ENCODE measurements around the gene MEOX1. TPM values are rescaled to one million over a fixed set of nuclear protein-coding genes. Genes with fewer than 3 reads are reported as not detected.

Gene MEOX1
- total and polyA plus RNA-seq, 2 of the 4 experiments (the other 2 are of a cell fraction): 0.48 to 0.72 TPM

- TF ChIP-seq USF2 (IDR thresholded peaks at IDR 0.05; ENCODE audit: low read depth, low read length) (no peak), MAFK (IDR thresholded peaks at IDR 0.05; ENCODE audit: low read depth, low read length) (no peak), FOS (IDR thresholded peaks at IDR 0.05; ENCODE audit: low read depth, low read length) (no peak), NFE2L2 (IDR thresholded peaks at IDR 0.05; ENCODE audit: low read depth, low read length) (no peak), MAZ (IDR thresholded peaks at IDR 0.05; ENCODE audit: borderline replicate concordance, low read depth, low read length) (no peak), BHLHE40 (IDR thresholded peaks at IDR 0.05; ENCODE audit: low read depth, low read length) (no peak), POLR2A (IDR thresholded peaks at IDR 0.05; ENCODE audit: low read depth, low read length) (peak; percentile 58; the same call in 1 of the 2 replicates)
- TF ChIP-seq, protein P1, sequence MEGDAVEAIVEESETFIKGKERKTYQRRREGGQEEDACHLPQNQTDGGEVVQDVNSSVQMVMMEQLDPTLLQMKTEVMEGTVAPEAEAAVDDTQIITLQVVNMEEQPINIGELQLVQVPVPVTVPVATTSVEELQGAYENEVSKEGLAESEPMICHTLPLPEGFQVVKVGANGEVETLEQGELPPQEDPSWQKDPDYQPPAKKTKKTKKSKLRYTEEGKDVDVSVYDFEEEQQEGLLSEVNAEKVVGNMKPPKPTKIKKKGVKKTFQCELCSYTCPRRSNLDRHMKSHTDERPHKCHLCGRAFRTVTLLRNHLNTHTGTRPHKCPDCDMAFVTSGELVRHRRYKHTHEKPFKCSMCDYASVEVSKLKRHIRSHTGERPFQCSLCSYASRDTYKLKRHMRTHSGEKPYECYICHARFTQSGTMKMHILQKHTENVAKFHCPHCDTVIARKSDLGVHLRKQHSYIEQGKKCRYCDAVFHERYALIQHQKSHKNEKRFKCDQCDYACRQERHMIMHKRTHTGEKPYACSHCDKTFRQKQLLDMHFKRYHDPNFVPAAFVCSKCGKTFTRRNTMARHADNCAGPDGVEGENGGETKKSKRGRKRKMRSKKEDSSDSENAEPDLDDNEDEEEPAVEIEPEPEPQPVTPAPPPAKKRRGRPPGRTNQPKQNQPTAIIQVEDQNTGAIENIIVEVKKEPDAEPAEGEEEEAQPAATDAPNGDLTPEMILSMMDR (conservative IDR thresholded peaks at IDR 0.05; ENCODE audit: low read depth, low read length): no peak
- TF ChIP-seq, protein P2, sequence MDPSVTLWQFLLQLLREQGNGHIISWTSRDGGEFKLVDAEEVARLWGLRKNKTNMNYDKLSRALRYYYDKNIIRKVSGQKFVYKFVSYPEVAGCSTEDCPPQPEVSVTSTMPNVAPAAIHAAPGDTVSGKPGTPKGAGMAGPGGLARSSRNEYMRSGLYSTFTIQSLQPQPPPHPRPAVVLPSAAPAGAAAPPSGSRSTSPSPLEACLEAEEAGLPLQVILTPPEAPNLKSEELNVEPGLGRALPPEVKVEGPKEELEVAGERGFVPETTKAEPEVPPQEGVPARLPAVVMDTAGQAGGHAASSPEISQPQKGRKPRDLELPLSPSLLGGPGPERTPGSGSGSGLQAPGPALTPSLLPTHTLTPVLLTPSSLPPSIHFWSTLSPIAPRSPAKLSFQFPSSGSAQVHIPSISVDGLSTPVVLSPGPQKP (IDR thresholded peaks at IDR 0.05; ENCODE audit: borderline replicate concordance, low read depth, low read length): no peak
- in situ Hi-C loops (cut with MboI; ENCODE audit: low sequenced_read_pairs): no loop called here
Observed at GRCh38 chr17:43608313-43608712, 53.4 kb downstream of the MEOX1 start.

More at GRCh38 chr17:43608313-43608712, 53.4 kb downstream of the MEOX1 start:
- ATAC-seq (ENCODE audit: low read depth): no peak
- Histone ChIP-seq H3K4me1 (ENCODE audit: control insufficient read depth, insufficient read depth, low read length) (no peaks in the 10 kb centered on the region), H3K9ac (ENCODE audit: low read depth, low read length) (no peak overlapping the region), H2BK15ac (ENCODE audit: low read depth, low read length) (no peak overlapping the region), H3K9me3 (ENCODE audit: control insufficient read depth, insufficient read depth, low read length) (peaks cover 4% of the 10 kb centered on the region), H4K5ac (ENCODE audit: low read depth, low read length) (no peak overlapping the region), H3K36me3 (ENCODE audit: control insufficient read depth, insufficient read depth, low read length) (no peaks in the 10 kb centered on the region), H3K27me3 (ENCODE audit: control insufficient read depth, insufficient read depth, low read length) (peaks cover 5% of the 10 kb centered on the region; the same call in 1 of the 2 replicates), H3K9me1 (ENCODE audit: insufficient read depth, low read length) (no peaks in the 10 kb centered on the region), H2AK9ac (replicated peaks; ENCODE audit: low read depth, low read length, poor library complexity) (no peak overlapping the region), H3K27ac (ENCODE audit: insufficient read depth, low read length) (no peak overlapping the region), H3K4ac (ENCODE audit: low read depth, low read length) (no peak overlapping the region; the same call in 1 of the 2 replicates), H3K79me1 (ENCODE audit: low read depth in 1 of 2, low read length in 2 of 2) (no peaks in the 10 kb centered on the region), H3K18ac (ENCODE audit: low read depth, low read length) (no peak overlapping the region), H2BK5ac (ENCODE audit: low read depth, low read length, poor library complexity, severe bottlenecking) (no peak overlapping the region), H2BK120ac (ENCODE audit: low read depth, low read length) (no peak overlapping the region), H2AFZ (replicated peaks; ENCODE audit: low read length, poor library complexity) (no peak overlapping the region), H3K4me2 (ENCODE audit: low read depth, low read length) (no peak overlapping the region), H3K56ac (ENCODE audit: extremely low read depth, insufficient read depth, low read length) (no peak overlapping the region), H3K23ac (ENCODE audit: low read depth, low read length) (no peak overlapping the region), H4K8ac (ENCODE audit: low read depth in 2 of 2, low read length in 2 of 2) (no peak overlapping the region), H2AK5ac (ENCODE audit: low read depth, low read length) (no peak overlapping the region), H3K4me3 (ENCODE audit: insufficient read depth, low read depth, low read length) (no peak overlapping the region), H2BK20ac (ENCODE audit: low read depth, low read length) (no peak overlapping the region), H3K14ac (replicated peaks; ENCODE audit: low read depth, low read length) (no peak overlapping the region), H4K91ac (ENCODE audit: insufficient read depth, low read depth, low read length) (no peak overlapping the region), H4K20me1 (ENCODE audit: insufficient read depth, low read length) (no peaks in the 10 kb centered on the region)
- WGBS, 2 experiments (ENCODE audit: extremely low coverage in 2 of 2, insufficient read length in 1 of 2): no CpG with 5 or more reads among the region's 1 CpG
- ChIA-PET POLR2A (ENCODE audit: unreplicated experiment) (no interaction called here), CTCF (no interaction called here)
- intact Hi-C loops (cut with micrococcal nuclease): no loop called here
- dilution Hi-C loops (cut with HindIII; ENCODE audit: low sequenced_read_pairs, unreplicated experiment): no loop called here
- DNase-seq: peak; percentile 70
- BruUV-seq (replicated peaks): no TSS peak

Measured in IMR-90 (cell line).